22Rv1 (cell line): ENCODE measurements around the gene POLL.

ENCODE experiments used
- H3K27ac ChIP-seq: fragments of 450-650 bp; 2 replicates; pipeline ENCODE4 v1.5.1; 2017
- ZFX ChIP-seq: fragments of 450-650 bp; IDR thresholded peaks from 2 replicates; pipeline ENCODE4 v1.6.1; 2017; ENCODE audit warnings: antibody characterized with exemption, borderline replicate concordance
- TF ChIP-seq, protein P1 (sequence below): fragments of 450-650 bp; IDR thresholded peaks from 2 replicates; pipeline ENCODE4 v1.5.1; 2017; ENCODE audit warnings: mild to moderate bottlenecking

Gene POLL

GRCh38 chr10:101623528-101623927, 35.5 kb upstream of the POLL start:
- TF ChIP-seq, protein P1, sequence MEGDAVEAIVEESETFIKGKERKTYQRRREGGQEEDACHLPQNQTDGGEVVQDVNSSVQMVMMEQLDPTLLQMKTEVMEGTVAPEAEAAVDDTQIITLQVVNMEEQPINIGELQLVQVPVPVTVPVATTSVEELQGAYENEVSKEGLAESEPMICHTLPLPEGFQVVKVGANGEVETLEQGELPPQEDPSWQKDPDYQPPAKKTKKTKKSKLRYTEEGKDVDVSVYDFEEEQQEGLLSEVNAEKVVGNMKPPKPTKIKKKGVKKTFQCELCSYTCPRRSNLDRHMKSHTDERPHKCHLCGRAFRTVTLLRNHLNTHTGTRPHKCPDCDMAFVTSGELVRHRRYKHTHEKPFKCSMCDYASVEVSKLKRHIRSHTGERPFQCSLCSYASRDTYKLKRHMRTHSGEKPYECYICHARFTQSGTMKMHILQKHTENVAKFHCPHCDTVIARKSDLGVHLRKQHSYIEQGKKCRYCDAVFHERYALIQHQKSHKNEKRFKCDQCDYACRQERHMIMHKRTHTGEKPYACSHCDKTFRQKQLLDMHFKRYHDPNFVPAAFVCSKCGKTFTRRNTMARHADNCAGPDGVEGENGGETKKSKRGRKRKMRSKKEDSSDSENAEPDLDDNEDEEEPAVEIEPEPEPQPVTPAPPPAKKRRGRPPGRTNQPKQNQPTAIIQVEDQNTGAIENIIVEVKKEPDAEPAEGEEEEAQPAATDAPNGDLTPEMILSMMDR = no peak
- TF ChIP-seq ZFX = no peak
- no peak overlapping the region for H3K27ac ChIP-seq

DNA sequence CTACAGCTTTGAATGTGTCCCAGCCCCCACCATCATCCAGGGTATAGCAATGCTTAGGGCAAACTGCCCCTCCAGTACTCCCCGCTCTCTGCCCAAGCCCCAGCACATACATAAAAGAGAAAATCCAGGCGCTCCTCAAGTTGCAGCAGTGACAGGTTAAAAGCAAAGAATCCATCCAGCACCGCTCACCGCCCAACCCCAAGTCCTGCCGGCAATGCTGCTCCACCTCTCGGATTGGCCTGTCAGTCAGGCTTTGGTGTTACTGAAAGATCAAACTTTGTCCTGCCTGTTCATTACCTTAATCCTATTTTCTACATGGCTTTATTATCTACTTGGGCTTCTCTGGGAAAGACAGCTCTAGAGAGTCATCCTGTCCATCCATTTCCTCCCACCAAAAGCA, 31.9 kb upstream of the POLL start:
- TF ChIP-seq ZFX = no peak
- TF ChIP-seq, protein P1 = no peak
- H3K27ac ChIP-seq = no peak overlapping the region

- TF ChIP-seq ZFX = no peak
- TF ChIP-seq, protein P1 = no peak
- H3K27ac ChIP-seq = no peak overlapping the region
Measured at GRCh38 chr10:101618871-101619270, 30.8 kb upstream of the POLL start.

GRCh38 chr10:101617824-101618568, 29.9 kb upstream of the POLL start:
- TF ChIP-seq, protein P1 = no peak
- no peak for TF ChIP-seq ZFX
- H3K27ac ChIP-seq = no peak overlapping the region

- H3K27ac ChIP-seq = no peak overlapping the region
- TF ChIP-seq ZFX = no peak
- TF ChIP-seq, protein P1 = no peak
Measured at GRCh38 chr10:101617102-101617823, 29.2 kb upstream of the POLL start.

DNA sequence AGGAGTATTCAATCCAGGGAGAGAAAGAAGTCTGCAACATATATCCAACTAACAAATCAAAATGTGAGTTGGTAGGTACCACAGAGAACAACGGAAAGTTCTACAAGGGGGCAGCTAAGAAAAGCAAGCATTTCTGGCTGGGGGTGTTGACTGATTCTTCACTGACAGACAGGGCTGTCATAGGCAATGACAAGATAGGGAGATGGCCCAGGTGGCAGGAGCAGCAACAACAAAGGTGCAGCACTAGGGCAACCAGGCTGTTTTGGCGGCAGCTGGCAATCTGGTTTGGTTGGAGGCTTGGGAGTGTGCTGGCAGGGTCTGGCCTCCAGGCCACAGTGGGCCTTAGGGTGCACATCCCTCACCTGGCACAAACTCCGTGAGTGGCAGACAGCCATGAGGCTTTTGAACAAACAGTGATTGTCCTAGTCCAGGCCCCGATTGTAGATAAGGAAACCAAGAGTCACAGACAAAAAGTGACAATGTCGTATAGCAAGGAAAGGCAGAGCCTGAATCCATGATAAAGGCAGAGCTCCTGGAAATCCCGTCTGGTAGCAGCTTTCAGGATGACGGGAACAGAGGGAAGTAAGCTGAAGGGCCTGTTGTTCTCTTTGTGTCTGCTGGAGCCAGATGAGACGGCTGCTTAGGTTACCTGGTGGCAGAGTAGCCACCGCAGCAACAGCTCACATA, 28.5 kb upstream of the POLL start:
- TF ChIP-seq ZFX = no peak
- TF ChIP-seq, protein P1 = no peak
- no peak overlapping the region for H3K27ac ChIP-seq
